GM04503 (cell line): Measurements from ENCODE around the gene KCNH4.
"Not testable (repeated sequence)": the region's sequence is repeated elsewhere in the genome, so short reads cannot be mapped to it uniquely, and the experiment has no call there.

Source experiments
- DNase-seq: peaks from one replicate; pipeline ENCODE4 v3.0.0-alpha.2; 2012; ENCODE audit warnings: low read depth

The KCNH4 gene

GRCh38 chr17:42178817-42179216 lies 2.1 kb downstream of the KCNH4 start:
- no peak for DNase-seq

GRCh38 chr17:42177684-42178083 lies 3.3 kb downstream of the KCNH4 start:
- DNase-seq = no peak

GRCh38 chr17:42174126-42174783 lies 6.7 kb downstream of the KCNH4 start:
- DNase-seq = no peak

GRCh38 chr17:42171831-42172230 lies 9.1 kb downstream of the KCNH4 start:
- no peak for DNase-seq

GRCh38 chr17:42169351-42169750 lies 11.6 kb downstream of the KCNH4 start:
- DNase-seq = no peak

- DNase-seq = no peak
Observed at GRCh38 chr17:42167807-42168206, 13.1 kb downstream of the KCNH4 start.

- no peak for DNase-seq
Observed at GRCh38 chr17:42166196-42166763, 14.7 kb downstream of the KCNH4 start.

GRCh38 chr17:42165751-42166150 lies 15.2 kb downstream of the KCNH4 start:
- no peak for DNase-seq

- DNase-seq = no peak
Observed at GRCh38 chr17:42163696-42164407, 17.1 kb downstream of the KCNH4 start.

GRCh38 chr17:42163113-42163512 lies 17.8 kb downstream of the KCNH4 start:
- DNase-seq = no peak

GRCh38 chr17:42160531-42160910 lies 20.4 kb downstream of the KCNH4 start:
- DNase-seq = no peak

- no peak for DNase-seq
Observed at GRCh38 chr17:42159796-42160530, 21.0 kb downstream of the KCNH4 start.

GRCh38 chr17:42155614-42156045 lies 25.3 kb downstream of the KCNH4 start:
- DNase-seq = no peak

GRCh38 chr17:42153919-42154742 lies 26.8 kb downstream of the KCNH4 start:
- DNase-seq = no peak

GRCh38 chr17:42146911-42147607 lies 33.9 kb downstream of the KCNH4 start:
- no peak for DNase-seq

- DNase-seq = not testable (repeated sequence)
Observed at GRCh38 chr17:42143138-42143537, 37.8 kb downstream of the KCNH4 start.

- peak; percentile 88 for DNase-seq
Observed at GRCh38 chr17:42142371-42142896, 38.5 kb downstream of the KCNH4 start.

- no peak for DNase-seq
Observed at GRCh38 chr17:42141382-42141781, 39.6 kb downstream of the KCNH4 start.

GRCh38 chr17:42140690-42141089 lies 40.3 kb downstream of the KCNH4 start:
- DNase-seq = not testable (repeated sequence)

GRCh38 chr17:42138749-42139492 lies 42.0 kb downstream of the KCNH4 start:
- DNase-seq = no peak
